Activated CD4-positive, alpha-beta memory T cell treated with anti-CD3 and anti-CD28 coated beads for 36 hours (primary cell): ENCODE data around the gene RTP5. TPM values are rescaled to one million over a fixed set of nuclear protein-coding genes. Genes with fewer than 3 reads are reported as not detected.

ENCODE experiments used
- CTCF ChIA-PET: fragments of 350-600 bp; sonication (Branson Sonifier 250); formaldehyde crosslinking; loops from one replicate; lab custom pipeline; 2021; ENCODE audit warnings: antibody characterized with exemption, inconsistent platforms; lab: Charles Lee
- POLR2A ChIA-PET: fragments of 350-600 bp; sonication (Branson Sonifier 250); formaldehyde crosslinking; loops from one replicate; lab custom pipeline; 2021; ENCODE audit warnings: antibody characterized with exemption; lab: Charles Lee
- DNase-seq: peaks from one replicate; pipeline ENCODE4 v3.0.0-alpha.2; 2020
- H3K27ac Mint-ChIP-seq: one replicate; pipeline ENCODE4 v1.8.0; 2021; ENCODE audit warnings: mixed read lengths
- H3K27me3 Mint-ChIP-seq: one replicate; pipeline ENCODE4 v1.8.0; 2021; ENCODE audit warnings: mixed read lengths
- H3K36me3 Mint-ChIP-seq: one replicate; pipeline ENCODE4 v1.8.0; 2021; ENCODE audit warnings: mixed read lengths
- H3K4me1 Mint-ChIP-seq: one replicate; pipeline ENCODE4 v1.8.0; 2021; ENCODE audit warnings: low read depth, mixed read lengths
- H3K4me3 Mint-ChIP-seq: one replicate; pipeline ENCODE4 v1.8.0; 2021; ENCODE audit warnings: mild to moderate bottlenecking, mixed read lengths
- H3K9me3 Mint-ChIP-seq: one replicate; pipeline ENCODE4 v1.8.0; 2021; ENCODE audit warnings: mixed read lengths
- intact Hi-C: fragments of 100-400 bp; cut with micrococcal nuclease; formaldehyde crosslinking; loops from one replicate; pipeline ENCODE4 v1.15.1; 2023
- total RNA-seq, 2 experiments: library from RNA; stranded (reverse); gene quantifications; one replicate each; pipeline ENCODE4 v1.2.3, GENCODE V29; 2021

The RTP5 gene
- total RNA-seq, 2 experiments from 2014 or later = 0.10 to 0.12 TPM

DNA sequence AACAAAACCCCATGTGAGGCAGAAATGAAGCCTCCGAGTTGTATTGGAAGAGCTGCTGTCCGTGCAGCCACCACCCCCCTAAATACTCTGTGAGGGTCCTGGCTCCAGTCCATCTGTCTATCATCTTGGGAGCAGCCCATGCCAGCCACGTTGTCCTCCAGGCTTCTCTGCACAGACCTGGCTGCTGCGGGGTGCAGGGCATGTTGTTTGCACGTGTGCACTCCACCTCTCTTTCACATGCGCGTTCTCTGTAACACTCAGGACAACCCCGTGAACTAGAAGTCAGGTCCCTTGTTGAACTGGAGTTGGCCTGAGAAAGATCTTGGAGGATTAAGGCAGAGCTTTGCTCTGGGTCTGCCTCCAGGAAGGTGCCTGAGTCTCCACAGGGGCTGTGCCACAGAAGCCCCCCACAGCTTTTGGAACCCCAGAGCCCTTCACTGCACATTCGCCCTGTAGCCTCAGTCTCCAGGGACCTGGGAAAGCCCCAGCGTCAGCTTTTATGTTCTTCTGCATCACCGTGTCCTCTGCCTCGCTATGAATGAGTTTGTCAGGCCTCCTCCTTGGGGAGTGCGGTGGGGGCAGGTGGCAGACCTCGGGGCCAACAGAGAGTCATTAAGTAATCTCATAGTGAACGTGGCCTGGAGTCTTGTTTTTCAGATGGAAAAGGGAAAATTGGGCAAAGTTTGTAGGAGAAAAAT is 16.6 kb downstream of the RTP5 start:
- POLR2A ChIA-PET = interaction anchor here (1.8 kb wide), 1 partner anchor 152 kb away, joined by 5 read pairs; the partner anchor contains the start of gene D2HGDH
- no peak for DNase-seq
- intact Hi-C loops = no loop called here
- H3K27me3 Mint-ChIP-seq = no peaks in the 10 kb centered on the region
- H3K36me3 Mint-ChIP-seq = peaks cover 15% of the 10 kb centered on the region
- H3K9me3 Mint-ChIP-seq = no peaks in the 10 kb centered on the region
- CTCF ChIA-PET = interaction anchor here (1.7 kb wide), 1 partner anchor 8 kb away, joined by 4 read pairs; no protein-coding TSS in a partner anchor
- H3K4me3 Mint-ChIP-seq = no peak overlapping the region
- H3K4me1 Mint-ChIP-seq = peaks cover 32% of the 10 kb centered on the region
- no peak overlapping the region for H3K27ac Mint-ChIP-seq

DNA sequence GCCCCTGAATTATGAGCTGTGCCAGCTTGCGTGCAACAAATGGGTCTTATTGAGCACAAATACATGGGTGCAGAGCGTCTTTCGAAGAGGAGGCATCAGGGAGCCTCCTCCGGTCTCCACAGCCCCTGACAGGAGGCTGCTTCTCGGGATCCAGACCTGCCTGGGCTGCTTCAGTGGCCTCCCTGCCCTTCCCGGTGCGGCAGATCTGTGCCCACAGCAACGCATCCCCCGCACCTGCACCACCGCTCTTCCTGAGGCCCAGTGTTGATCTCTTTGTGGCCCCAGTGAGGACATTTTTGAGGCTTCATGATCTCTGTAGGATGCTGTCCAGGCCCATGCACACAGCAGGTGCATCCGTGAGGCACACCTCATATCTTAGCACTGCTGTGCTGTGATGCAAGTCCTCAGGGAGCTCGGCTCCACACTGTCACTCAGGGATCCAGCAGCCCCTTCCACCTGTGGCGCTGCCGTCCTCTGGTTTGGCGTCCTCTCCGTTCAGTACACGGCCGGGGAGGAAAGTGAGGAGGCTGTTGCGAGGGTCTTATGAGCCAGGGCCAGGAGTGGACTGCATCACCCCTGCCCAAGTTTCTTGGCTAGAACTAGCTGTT is 17.4 kb downstream of the RTP5 start:
- Mint-ChIP-seq H3K27ac (no peak overlapping the region), H3K4me1 (peaks cover 32% of the 10 kb centered on the region), H3K27me3 (no peaks in the 10 kb centered on the region), H3K4me3 (no peak overlapping the region), H3K36me3 (peaks cover 15% of the 10 kb centered on the region), H3K9me3 (no peaks in the 10 kb centered on the region)
- intact Hi-C loops = no loop called here
- DNase-seq = no peak
- ChIA-PET POLR2A (no interaction called here), CTCF (interaction anchor here (1.7 kb wide), 1 partner anchor 8 kb away, joined by 4 read pairs; no protein-coding TSS in a partner anchor)

DNA sequence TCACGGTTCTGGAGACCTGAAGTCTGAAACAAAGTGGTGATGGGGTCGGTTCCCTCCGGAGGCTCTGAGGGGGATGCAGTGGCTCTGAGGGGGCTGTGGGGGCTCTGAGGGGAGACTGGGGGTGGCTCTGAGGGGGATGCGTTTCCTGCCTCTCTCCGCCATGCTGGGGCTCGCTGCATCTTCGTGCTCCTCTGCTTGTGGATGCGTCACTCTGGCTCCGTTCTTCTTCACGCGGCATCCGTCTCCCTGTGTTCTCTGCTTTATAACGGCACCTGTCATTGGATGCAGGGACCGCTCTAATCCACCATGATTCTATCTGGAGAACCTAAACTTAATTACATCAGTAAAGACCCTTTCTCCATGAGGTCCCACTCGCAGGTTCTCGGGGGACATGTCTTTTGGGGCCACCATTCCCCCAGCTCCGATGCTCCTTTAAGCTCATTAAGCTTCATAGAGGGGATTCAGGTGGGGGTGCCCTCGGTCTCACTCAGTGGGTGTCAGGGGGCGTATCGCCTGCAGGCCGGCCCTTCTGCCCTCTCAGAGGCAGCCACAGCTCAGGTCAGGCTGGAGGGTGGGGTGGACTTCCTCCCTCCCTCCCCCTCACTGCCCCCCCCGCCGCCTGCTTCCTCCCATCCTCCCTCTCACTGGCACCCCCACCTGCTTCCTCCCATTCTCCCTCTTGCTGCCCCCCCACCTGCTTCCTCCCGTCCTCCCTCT is 18.4 kb downstream of the RTP5 start:
- POLR2A ChIA-PET = no interaction called here
- peaks cover 15% of the 10 kb centered on the region for H3K36me3 Mint-ChIP-seq
- no peak for DNase-seq
- H3K27ac Mint-ChIP-seq = no peak overlapping the region
- intact Hi-C loops = no loop called here
- CTCF ChIA-PET = no interaction called here
- no peaks in the 10 kb centered on the region for H3K9me3 Mint-ChIP-seq
- peaks cover 23% of the 10 kb centered on the region for H3K4me1 Mint-ChIP-seq
- no peaks in the 10 kb centered on the region for H3K27me3 Mint-ChIP-seq
- H3K4me3 Mint-ChIP-seq = no peak overlapping the region

DNA sequence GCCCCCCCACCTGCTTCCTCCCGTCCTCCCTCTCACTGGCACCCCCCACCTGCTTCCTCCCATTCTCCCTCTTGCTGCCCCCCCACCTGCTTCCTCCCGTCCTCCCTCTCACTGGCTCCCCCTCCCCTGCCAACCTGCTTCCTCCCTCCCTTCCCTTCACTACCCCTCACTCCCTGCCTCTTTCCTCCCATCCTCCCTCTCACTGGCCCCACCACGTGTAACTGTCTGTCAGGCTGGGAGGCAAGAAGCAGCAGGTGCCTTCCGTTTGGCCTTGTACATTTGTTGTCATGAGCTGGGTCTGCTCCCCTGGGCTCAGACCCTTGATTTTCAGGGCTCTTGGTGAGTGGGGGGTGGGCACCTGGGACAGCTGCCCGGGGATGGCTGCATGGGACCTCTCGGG is 19.1 kb downstream of the RTP5 start:
- DNase-seq = no peak
- intact Hi-C loops = no loop called here
- H3K27ac Mint-ChIP-seq = no peak overlapping the region

DNA sequence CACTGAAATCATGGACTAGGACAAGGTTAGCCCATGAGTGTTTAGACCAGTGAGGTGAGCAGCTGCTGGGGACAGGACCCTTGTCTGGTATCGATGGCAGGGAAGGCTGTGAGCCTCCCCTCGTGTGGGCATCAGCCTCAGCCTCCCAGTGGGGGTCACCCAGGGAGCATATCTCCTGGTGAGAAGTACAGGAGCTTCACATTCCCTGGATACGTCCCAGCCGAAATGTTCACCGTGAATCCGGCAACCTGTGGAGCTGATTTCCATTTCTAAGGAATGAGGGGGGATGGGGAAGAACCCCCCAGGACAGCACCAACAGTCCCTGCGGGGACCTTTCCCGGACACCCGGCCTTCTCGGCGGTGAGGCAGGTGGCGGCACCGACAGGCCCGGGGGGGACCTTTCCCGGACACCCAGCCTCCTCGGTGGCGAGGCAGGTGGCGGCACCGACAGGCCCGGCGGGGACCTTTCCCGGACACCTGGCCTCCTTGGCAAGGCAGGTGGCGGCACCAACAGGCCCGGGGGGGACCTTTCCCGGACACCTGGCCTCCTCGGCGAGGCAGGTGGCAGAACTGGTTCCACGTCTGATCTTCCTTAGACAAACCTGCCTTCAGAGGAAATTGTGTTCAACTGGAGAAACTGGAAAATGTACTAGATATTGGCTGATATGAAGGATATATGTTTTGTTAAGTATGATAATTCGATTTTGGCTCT is 21.2 kb downstream of the RTP5 start:
- H3K4me1 Mint-ChIP-seq = peaks cover 18% of the 10 kb centered on the region
- H3K9me3 Mint-ChIP-seq = no peaks in the 10 kb centered on the region
- peaks cover 10% of the 10 kb centered on the region for H3K36me3 Mint-ChIP-seq
- intact Hi-C loops = no loop called here
- no peaks in the 10 kb centered on the region for H3K27me3 Mint-ChIP-seq
- no peak overlapping the region for H3K4me3 Mint-ChIP-seq
- no peak overlapping the region for H3K27ac Mint-ChIP-seq
- no peak for DNase-seq
- ChIA-PET CTCF (interaction anchor here (0.6 kb wide), 1 partner anchor 94 kb away, joined by 3 read pairs; no protein-coding TSS in a partner anchor), POLR2A (no interaction called here)

More for the DNA sequence above, 19.1 kb downstream of the RTP5 start:
- ChIA-PET POLR2A (no interaction called here), CTCF (no interaction called here)
- H3K36me3 Mint-ChIP-seq = peaks cover 15% of the 10 kb centered on the region
- H3K4me3 Mint-ChIP-seq = no peak overlapping the region
- peaks cover 20% of the 10 kb centered on the region for H3K4me1 Mint-ChIP-seq
- H3K9me3 Mint-ChIP-seq = no peaks in the 10 kb centered on the region
- no peaks in the 10 kb centered on the region for H3K27me3 Mint-ChIP-seq

DNA sequence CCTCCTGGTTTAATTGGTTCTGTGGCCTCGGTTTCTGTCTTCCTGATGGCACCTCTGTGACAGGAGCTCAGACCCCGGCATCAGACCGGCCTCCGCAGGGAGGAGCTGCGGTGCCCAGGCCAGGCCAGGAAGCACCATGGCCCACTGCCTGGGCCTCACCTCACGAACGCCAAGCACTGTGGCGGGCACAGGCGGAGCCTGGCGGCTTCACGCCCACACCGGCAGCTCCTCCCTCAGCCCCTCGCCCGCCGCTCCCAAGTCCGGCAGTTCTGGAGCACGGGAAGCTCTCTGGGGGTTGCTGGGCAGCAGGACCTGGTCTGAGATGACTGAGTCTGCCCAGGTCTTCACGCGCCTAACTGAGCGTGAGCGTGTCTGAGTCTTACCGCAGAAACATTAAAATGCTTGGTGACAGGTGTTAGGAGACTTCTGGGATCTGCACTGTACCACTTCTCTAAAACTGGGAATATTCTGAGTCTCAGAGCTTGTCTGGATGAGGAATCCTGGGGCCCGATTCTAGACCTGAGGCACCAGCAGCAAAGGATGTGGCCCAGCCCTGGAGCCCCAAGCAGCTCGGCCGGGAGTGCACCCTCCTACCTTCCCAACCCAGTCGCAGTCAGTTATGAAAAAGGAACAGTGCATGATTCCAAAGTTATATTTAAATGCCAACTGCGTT is 21.9 kb downstream of the RTP5 start:
- Mint-ChIP-seq H3K27ac (no peak overlapping the region), H3K9me3 (peaks cover 3% of the 10 kb centered on the region), H3K27me3 (peaks cover 2% of the 10 kb centered on the region), H3K36me3 (peaks cover 13% of the 10 kb centered on the region), H3K4me3 (no peak overlapping the region), H3K4me1 (peaks cover 14% of the 10 kb centered on the region)
- ChIA-PET POLR2A (no interaction called here), CTCF (no interaction called here)
- DNase-seq = no peak
- intact Hi-C loops = no loop called here

DNA sequence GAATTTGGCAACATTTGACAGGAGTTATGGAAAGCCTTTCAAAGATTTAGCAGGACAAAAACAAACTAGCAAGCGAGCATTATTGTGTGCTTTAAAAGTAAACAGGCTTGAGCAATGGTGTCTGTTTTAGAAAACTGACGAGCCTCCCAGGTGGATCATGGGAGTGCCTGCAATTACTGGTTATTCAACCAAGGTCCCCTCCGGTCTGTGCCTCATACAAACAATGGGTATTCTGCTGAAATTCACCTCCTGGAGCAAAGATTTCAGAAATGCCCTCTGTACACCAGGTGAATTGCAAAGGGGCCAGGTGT is 22.4 kb downstream of the RTP5 start:
- intact Hi-C loops = no loop called here
- H3K27me3 Mint-ChIP-seq = peaks cover 2% of the 10 kb centered on the region
- POLR2A ChIA-PET = no interaction called here

DNA sequence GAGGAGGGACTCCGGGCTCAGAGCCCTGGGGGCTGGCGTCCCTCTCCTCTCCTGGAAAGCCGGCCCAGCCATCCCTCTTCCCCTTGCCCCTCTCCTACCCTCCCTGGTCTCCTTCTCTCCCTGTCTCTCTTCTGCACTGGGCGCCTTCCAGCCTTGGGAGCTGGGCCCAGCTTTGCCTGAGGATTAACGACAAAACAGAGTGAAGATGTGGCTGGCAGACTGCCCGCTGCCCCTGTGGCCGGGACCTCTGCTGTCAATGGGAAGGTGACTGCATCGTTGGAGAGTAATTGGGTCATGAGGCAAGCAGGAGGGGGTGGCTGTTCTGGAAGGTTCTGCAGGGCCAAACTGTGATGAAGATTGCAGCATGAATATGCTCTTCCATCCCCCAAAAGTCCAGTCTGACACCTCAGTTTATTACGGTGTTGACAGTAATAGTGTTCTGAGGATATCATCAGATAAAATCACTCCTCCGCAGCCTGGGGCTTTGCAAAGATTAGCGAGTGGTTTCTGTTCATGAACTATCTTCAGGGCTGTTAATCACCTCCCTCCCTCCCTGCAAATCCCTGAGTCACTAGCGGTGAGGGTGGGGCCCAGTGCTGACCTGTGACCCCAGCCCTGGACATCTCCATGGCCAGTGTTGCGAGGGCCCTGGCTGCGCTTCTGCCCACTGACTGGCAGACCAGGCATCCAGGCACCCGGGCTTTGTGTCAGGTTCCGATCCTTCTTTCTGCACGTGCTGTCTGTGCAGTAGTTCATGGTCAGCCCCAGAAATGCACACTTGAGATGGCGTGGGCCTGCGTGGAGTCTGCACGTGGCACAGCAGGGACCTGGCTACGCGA is 23.0 kb downstream of the RTP5 start:
- H3K4me3 Mint-ChIP-seq = no peak overlapping the region
- peaks cover 2% of the 10 kb centered on the region for H3K27me3 Mint-ChIP-seq
- intact Hi-C loops = no loop called here
- H3K4me1 Mint-ChIP-seq = peaks cover 12% of the 10 kb centered on the region
- ChIA-PET POLR2A (no interaction called here), CTCF (no interaction called here)
- H3K27ac Mint-ChIP-seq = no peak overlapping the region
- H3K36me3 Mint-ChIP-seq = peaks cover 16% of the 10 kb centered on the region
- peaks cover 3% of the 10 kb centered on the region for H3K9me3 Mint-ChIP-seq
- DNase-seq = no peak

More for the DNA sequence above, 22.4 kb downstream of the RTP5 start:
- no peak overlapping the region for H3K27ac Mint-ChIP-seq
- no peak for DNase-seq
- CTCF ChIA-PET = no interaction called here
- peaks cover 15% of the 10 kb centered on the region for H3K36me3 Mint-ChIP-seq
- peaks cover 3% of the 10 kb centered on the region for H3K9me3 Mint-ChIP-seq
- H3K4me1 Mint-ChIP-seq = peaks cover 12% of the 10 kb centered on the region
- no peak overlapping the region for H3K4me3 Mint-ChIP-seq

DNA sequence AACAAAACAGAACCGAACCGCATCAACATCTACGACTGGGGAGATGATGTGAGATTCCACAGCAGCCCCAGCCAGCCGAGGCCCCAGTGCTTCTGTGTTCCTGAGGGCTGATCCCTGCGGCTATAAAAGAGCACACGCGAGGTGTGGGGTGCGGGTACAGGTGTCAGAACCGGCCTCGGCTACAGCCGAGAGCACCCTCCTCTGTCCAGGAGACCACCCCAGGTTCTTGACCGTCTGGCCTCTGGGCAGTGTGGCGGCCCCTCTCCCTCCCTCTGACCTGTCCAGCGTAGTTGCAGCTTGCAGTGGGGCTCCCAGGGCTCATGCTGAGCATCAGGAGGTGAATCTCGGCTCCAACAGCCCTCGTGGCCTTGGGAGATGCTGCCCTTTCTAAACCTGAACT is 23.7 kb downstream of the RTP5 start:
- Mint-ChIP-seq H3K27ac (no peak overlapping the region), H3K4me3 (no peak overlapping the region), H3K9me3 (peaks cover 3% of the 10 kb centered on the region), H3K27me3 (peaks cover 2% of the 10 kb centered on the region), H3K36me3 (peaks cover 15% of the 10 kb centered on the region), H3K4me1 (peaks cover 8% of the 10 kb centered on the region)
- intact Hi-C loops = no loop called here
- POLR2A ChIA-PET = no interaction called here
- CTCF ChIA-PET = no interaction called here
- peak; percentile 1 for DNase-seq

DNA sequence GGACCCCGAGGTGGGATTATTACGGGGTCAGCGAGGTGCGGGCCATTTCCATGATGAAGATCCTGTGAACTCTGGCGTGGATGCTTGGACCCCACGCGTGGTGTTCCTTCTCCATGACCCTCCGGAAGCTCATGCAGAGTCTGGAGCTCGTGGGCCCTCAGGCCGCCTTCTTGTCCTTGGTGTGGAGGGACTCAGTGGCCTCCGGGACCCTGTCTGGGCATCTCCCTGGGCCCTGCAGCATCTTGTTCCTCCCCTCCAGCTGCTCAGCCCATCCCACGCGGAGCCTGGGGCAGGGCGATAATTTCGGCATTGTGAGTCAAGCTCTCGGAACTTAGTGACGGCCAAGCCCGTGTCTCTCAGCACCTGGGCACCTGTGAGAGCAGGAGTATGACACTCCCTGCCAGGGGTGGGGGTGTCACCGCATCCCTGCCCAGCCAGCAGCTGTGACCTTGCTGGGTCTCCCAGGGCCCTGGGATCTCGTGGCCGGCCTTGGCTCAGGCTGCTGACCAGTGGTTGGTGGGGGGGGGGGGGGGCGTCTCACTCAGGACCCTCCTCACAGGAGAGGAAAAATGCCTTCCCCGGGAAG is 24.6 kb downstream of the RTP5 start:
- Mint-ChIP-seq H3K9me3 (peaks cover 3% of the 10 kb centered on the region), H3K4me3 (no peak overlapping the region), H3K36me3 (peaks cover 15% of the 10 kb centered on the region), H3K27ac (no peak overlapping the region), H3K27me3 (peaks cover 2% of the 10 kb centered on the region), H3K4me1 (peaks cover 5% of the 10 kb centered on the region)
- ChIA-PET CTCF (no interaction called here), POLR2A (no interaction called here)
- intact Hi-C loops = no loop called here
- DNase-seq = peak; percentile 7
